Measurements from ENCODE around the gene TMEM161A. TPM values are rescaled to one million over a fixed set of nuclear protein-coding genes. Genes with fewer than 3 reads are reported as not detected.

TMEM161A gene
- total RNA-seq, 1 experiment from 2014 or later, result 46.0 TPM

DNA sequence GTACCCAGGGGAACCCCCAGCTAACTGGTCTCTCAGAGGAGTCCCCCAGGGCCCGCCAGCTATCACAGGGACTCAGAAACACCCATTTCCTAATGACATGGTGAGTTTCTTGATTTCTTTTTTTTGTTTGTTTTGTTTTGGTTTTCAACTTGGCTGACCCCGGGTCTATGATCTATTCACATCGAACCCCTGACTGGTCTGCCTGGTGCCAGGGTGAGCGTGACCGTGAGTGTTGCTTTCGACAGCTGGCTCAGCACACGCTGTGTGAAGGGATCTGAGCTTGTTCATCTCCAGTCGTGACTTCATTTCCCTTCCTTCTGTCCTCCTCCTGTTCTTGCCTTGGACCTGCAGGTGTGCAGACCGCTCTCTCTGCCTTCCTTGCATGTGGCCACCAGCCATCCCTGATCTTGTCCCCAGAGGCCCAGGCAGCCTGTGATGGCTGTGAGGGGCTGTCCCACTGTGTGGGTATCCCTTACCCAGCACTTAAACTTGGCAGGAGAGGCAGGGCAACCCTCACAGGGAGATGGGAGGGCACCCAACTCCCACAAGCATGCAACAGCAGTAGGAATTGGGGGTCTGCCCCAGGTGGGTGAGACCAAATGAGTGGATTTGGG lies 26.2 kb downstream of the TMEM161A start (continued):
- TF ChIP-seq, protein P1, sequence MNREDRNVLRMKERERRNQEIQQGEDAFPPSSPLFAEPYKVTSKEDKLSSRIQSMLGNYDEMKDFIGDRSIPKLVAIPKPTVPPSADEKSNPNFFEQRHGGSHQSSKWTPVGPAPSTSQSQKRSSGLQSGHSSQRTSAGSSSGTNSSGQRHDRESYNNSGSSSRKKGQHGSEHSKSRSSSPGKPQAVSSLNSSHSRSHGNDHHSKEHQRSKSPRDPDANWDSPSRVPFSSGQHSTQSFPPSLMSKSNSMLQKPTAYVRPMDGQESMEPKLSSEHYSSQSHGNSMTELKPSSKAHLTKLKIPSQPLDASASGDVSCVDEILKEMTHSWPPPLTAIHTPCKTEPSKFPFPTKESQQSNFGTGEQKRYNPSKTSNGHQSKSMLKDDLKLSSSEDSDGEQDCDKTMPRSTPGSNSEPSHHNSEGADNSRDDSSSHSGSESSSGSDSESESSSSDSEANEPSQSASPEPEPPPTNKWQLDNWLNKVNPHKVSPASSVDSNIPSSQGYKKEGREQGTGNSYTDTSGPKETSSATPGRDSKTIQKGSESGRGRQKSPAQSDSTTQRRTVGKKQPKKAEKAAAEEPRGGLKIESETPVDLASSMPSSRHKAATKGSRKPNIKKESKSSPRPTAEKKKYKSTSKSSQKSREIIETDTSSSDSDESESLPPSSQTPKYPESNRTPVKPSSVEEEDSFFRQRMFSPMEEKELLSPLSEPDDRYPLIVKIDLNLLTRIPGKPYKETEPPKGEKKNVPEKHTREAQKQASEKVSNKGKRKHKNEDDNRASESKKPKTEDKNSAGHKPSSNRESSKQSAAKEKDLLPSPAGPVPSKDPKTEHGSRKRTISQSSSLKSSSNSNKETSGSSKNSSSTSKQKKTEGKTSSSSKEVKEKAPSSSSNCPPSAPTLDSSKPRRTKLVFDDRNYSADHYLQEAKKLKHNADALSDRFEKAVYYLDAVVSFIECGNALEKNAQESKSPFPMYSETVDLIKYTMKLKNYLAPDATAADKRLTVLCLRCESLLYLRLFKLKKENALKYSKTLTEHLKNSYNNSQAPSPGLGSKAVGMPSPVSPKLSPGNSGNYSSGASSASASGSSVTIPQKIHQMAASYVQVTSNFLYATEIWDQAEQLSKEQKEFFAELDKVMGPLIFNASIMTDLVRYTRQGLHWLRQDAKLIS (CRISPR knock-in tag; IDR thresholded peaks at IDR 0.05; ENCODE audit: borderline replicate concordance), result no peak
- no peak for TF ChIP-seq JAZF1 (CRISPR knock-in tag; IDR thresholded peaks at IDR 0.05)

DNA sequence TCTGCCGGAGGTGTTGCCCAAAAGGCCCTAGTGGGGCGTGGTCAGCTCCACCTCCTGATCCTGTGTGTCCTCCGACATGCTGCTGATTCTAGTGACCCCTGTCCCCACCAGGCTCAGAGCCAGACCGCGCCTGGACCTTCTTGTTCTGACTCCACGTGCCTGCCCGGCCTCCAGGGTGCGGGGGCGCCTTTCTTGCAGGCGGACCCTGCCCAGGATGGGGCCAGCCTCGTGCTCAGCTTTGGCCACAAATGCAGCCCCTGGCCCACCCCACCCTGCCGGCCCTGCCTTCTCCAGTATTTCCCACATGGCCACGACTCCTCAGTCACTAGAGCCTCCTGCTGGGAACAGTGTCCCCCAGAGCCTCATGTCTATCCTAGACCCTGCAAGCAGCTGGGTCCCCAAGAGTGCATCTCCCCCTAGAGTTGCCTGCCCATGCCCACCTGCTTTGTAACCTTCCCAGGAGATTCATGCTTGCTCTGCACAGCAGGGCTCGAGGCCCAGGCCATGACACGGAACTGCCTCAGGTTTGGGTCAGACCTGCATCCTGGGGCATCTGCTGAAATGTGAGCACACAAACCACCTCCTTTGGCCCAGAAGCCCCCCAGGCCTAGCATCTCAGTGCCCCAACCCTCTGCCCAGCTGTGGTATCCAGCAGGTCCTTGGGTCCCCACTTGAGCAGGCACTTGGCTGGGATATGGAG lies 27.0 kb downstream of the TMEM161A start:
- DNase-seq (ENCODE audit: low spot score) (peak; percentile 23), ATAC-seq (0 out of 2 replicates have a peak, but pooled peaks have one; percentile 2)
- 0 out of 2 replicates have a peak, but pooled peaks have one; percentile 42 for TF ChIP-seq MYBL2 (CRISPR knock-in tag; IDR thresholded peaks at IDR 0.05)
- TF ChIP-seq, protein P2, sequence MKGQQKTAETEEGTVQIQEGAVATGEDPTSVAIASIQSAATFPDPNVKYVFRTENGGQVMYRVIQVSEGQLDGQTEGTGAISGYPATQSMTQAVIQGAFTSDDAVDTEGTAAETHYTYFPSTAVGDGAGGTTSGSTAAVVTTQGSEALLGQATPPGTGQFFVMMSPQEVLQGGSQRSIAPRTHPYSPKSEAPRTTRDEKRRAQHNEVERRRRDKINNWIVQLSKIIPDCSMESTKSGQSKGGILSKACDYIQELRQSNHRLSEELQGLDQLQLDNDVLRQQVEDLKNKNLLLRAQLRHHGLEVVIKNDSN (CRISPR knock-in tag; IDR thresholded peaks at IDR 0.05), result no peak
- CTCF ChIA-PET, result interaction anchor here (0.6 to 2.2 kb wide), 11 partner anchors 23 to 116 kb away, joined by 3 to 10 read pairs (median 5); partner anchors contain the start of gene SLC25A42
- H3K27me3 Mint-ChIP-seq (ENCODE audit: low read depth), result peaks cover 40% of the 10 kb centered on the region
- peak overlapping the region; percentile 48 for H3K4me3 Mint-ChIP-seq
- H3K36me3 Mint-ChIP-seq, result no peaks in the 10 kb centered on the region
- H3K27ac Mint-ChIP-seq, result no peak overlapping the region
- H3K4me1 Mint-ChIP-seq, result peaks cover 27% of the 10 kb centered on the region
- POLR2A ChIA-PET, result interaction anchor here (1.4 kb wide), 1 partner anchor 9 kb away, joined by 6 read pairs; no protein-coding TSS in a partner anchor
- H3K9me3 Mint-ChIP-seq, result no peaks in the 10 kb centered on the region

DNA sequence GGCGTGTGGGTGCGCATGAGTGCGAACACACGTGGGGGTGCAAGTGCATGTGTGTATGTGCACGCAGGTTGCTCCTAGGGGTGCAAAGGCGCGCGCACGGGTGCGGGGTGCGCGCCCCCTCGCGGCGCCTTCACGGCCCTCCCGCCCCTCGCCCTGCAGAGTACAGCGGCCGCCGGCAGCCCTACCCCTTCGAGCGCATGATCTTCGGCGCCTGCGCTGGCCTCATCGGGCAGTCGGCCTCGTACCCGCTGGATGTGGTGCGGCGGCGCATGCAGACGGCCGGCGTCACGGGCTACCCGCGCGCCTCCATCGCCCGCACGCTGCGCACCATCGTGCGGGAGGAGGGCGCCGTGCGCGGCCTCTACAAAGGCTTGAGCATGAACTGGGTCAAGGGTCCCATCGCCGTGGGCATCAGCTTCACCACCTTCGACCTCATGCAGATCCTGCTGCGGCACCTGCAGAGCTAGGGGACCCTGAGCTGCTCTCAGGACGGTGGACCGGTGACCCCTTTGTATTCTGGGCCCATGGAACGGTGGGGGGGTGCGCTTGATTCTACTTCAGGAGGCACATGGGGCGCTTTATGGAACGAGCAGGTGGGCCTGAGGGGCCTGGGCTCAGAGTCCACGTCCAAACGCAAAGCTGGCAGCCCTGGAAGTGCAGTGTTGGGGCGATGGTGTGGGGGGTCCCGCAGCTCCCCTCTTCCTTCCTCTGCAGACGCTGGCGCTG lies 27.7 kb downstream of the TMEM161A start:
- Mint-ChIP-seq H3K27me3 (ENCODE audit: low read depth) (peaks cover 40% of the 10 kb centered on the region), H3K27ac (no peak overlapping the region), H3K36me3 (no peaks in the 10 kb centered on the region), H3K4me1 (peaks cover 29% of the 10 kb centered on the region), H3K4me3 (peak overlapping the region; percentile 48), H3K9me3 (no peaks in the 10 kb centered on the region)
- ChIA-PET CTCF (interaction anchor here (0.6 to 2.2 kb wide), 9 partner anchors 23 to 115 kb away, joined by 3 to 10 read pairs (median 6); partner anchors contain the start of gene SLC25A42), POLR2A (interaction anchor here (1.4 kb wide), 1 partner anchor 9 kb away, joined by 6 read pairs; no protein-coding TSS in a partner anchor)
- peak; percentile 81 for DNase-seq (ENCODE audit: low spot score)
- peak; percentile 62 for ATAC-seq
- TF ChIP-seq CREB1 (CRISPR knock-in tag; IDR thresholded peaks at IDR 0.05) (0 out of 2 replicates have a peak, but pooled peaks have one; percentile 66), FOXJ3 (CRISPR knock-in tag; IDR thresholded peaks at IDR 0.05; ENCODE audit: borderline replicate concordance) (no peak), RELA (CRISPR knock-in tag; IDR thresholded peaks at IDR 0.05; ENCODE audit: borderline replicate concordance) (no peak), ELF4 (CRISPR knock-in tag; IDR thresholded peaks at IDR 0.05; ENCODE audit: low read depth) (no peak), TEAD1 (CRISPR knock-in tag; IDR thresholded peaks at IDR 0.05) (no peak; the same call in none of the 2 replicates), ATF1 (CRISPR knock-in tag; IDR thresholded peaks at IDR 0.05) (no peak), SMAD4 (CRISPR knock-in tag; IDR thresholded peaks at IDR 0.05) (no peak), ZNF396 (CRISPR knock-in tag; IDR thresholded peaks at IDR 0.05; ENCODE audit: borderline replicate concordance) (no peak), ZNF416 (CRISPR knock-in tag; IDR thresholded peaks at IDR 0.05) (no peak)
- TF ChIP-seq, protein P1 (CRISPR knock-in tag; IDR thresholded peaks at IDR 0.05; ENCODE audit: borderline replicate concordance), result no peak
- TF ChIP-seq, protein P3, sequence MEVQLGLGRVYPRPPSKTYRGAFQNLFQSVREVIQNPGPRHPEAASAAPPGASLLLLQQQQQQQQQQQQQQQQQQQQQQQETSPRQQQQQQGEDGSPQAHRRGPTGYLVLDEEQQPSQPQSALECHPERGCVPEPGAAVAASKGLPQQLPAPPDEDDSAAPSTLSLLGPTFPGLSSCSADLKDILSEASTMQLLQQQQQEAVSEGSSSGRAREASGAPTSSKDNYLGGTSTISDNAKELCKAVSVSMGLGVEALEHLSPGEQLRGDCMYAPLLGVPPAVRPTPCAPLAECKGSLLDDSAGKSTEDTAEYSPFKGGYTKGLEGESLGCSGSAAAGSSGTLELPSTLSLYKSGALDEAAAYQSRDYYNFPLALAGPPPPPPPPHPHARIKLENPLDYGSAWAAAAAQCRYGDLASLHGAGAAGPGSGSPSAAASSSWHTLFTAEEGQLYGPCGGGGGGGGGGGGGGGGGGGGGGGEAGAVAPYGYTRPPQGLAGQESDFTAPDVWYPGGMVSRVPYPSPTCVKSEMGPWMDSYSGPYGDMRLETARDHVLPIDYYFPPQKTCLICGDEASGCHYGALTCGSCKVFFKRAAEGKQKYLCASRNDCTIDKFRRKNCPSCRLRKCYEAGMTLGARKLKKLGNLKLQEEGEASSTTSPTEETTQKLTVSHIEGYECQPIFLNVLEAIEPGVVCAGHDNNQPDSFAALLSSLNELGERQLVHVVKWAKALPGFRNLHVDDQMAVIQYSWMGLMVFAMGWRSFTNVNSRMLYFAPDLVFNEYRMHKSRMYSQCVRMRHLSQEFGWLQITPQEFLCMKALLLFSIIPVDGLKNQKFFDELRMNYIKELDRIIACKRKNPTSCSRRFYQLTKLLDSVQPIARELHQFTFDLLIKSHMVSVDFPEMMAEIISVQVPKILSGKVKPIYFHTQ (CRISPR knock-in tag; IDR thresholded peaks at IDR 0.05), result no peak
- TF ChIP-seq, protein P4, sequence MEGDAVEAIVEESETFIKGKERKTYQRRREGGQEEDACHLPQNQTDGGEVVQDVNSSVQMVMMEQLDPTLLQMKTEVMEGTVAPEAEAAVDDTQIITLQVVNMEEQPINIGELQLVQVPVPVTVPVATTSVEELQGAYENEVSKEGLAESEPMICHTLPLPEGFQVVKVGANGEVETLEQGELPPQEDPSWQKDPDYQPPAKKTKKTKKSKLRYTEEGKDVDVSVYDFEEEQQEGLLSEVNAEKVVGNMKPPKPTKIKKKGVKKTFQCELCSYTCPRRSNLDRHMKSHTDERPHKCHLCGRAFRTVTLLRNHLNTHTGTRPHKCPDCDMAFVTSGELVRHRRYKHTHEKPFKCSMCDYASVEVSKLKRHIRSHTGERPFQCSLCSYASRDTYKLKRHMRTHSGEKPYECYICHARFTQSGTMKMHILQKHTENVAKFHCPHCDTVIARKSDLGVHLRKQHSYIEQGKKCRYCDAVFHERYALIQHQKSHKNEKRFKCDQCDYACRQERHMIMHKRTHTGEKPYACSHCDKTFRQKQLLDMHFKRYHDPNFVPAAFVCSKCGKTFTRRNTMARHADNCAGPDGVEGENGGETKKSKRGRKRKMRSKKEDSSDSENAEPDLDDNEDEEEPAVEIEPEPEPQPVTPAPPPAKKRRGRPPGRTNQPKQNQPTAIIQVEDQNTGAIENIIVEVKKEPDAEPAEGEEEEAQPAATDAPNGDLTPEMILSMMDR (IDR thresholded peaks at IDR 0.05), result peak; percentile 22; the same call in 1 of the 2 replicates
